ENCODE data around the gene AHSG.
"Not testable (repeated sequence)": the region's sequence is repeated elsewhere in the genome, so short reads cannot be mapped to it uniquely, and the experiment has no call there.

AHSG gene

GRCh38 chr3:186612721-186613636 lies at the start of gene AHSG:
TSS of gene AHSG (plus strand) at chr3:186613060. CDS start at chr3:186613142, 82 bp downstream.
- no peak for DNase-seq

- DNase-seq, result no peak
Measured at GRCh38 chr3:186564586-186564985, 48.3 kb upstream of the AHSG start.

- DNase-seq, result no peak
Measured at GRCh38 chr3:186566772-186567071, 46.1 kb upstream of the AHSG start.

GRCh38 chr3:186567072-186567921 lies 45.6 kb upstream of the AHSG start, which contains the start of gene TBCCD1:
TSS of gene TBCCD1 (minus strand) at chr3:186567339. CDS start at chr3:186564329, 3,010 bp downstream.
- peak; percentile 90 to 95 for DNase-seq

GRCh38 chr3:186569361-186569760 lies 43.5 kb upstream of the AHSG start:
- DNase-seq, result not testable (repeated sequence)

GRCh38 chr3:186569779-186570095 lies 43.1 kb upstream of the AHSG start:
- no peak for DNase-seq

GRCh38 chr3:186570096-186570940 lies 42.5 kb upstream of the AHSG start, which contains the start of gene DNAJB11:
TSS of gene DNAJB11 (plus strand) at chr3:186570720. CDS start at chr3:186570898, 178 bp downstream.
- peak; percentile 97 to 98 for DNase-seq

- DNase-seq, result no peak
Measured at GRCh38 chr3:186570941-186571643, 41.8 kb upstream of the AHSG start.

- DNase-seq, result no peak
Measured at GRCh38 chr3:186571644-186572013, 41.2 kb upstream of the AHSG start.

GRCh38 chr3:186577521-186577920 lies 35.3 kb upstream of the AHSG start:
- DNase-seq, result no peak

- DNase-seq, result no peak
Measured at GRCh38 chr3:186580785-186581184, 32.1 kb upstream of the AHSG start.

GRCh38 chr3:186582541-186582940 lies 30.3 kb upstream of the AHSG start:
- DNase-seq, result no peak

GRCh38 chr3:186583831-186584230 lies 29.0 kb upstream of the AHSG start:
- DNase-seq, result no peak

- not testable (repeated sequence) for DNase-seq
Measured at GRCh38 chr3:186586245-186586644, 26.6 kb upstream of the AHSG start.

GRCh38 chr3:186587183-186587582 lies 25.7 kb upstream of the AHSG start:
- DNase-seq, result no peak

- DNase-seq, result no peak
Measured at GRCh38 chr3:186588632-186589031, 24.2 kb upstream of the AHSG start.

GRCh38 chr3:186589121-186589520 lies 23.7 kb upstream of the AHSG start:
- no peak for DNase-seq

- no peak for DNase-seq
Measured at GRCh38 chr3:186589856-186590579, 22.8 kb upstream of the AHSG start.

GRCh38 chr3:186590580-186591295 lies 22.1 kb upstream of the AHSG start:
- no peak for DNase-seq

- DNase-seq, result no peak
Measured at GRCh38 chr3:186592682-186593081, 20.2 kb upstream of the AHSG start.

- no peak for DNase-seq
Measured at GRCh38 chr3:186593862-186594261, 19.0 kb upstream of the AHSG start.
